ENCODE results near the gene MYO18B.

The MYO18B gene

GRCh38 chr22:26064048-26064447 is 322.1 kb downstream of the MYO18B start:
- Histone ChIP-seq H3K4me3 (ENCODE audit: low read length in 2 of 2) (no peak overlapping the region), H3K36me3 (ENCODE audit: control insufficient read depth in 2 of 2, insufficient read depth in 2 of 2, low read length in 2 of 2) (no peaks in the 10 kb centered on the region), H3K4me1 (ENCODE audit: control insufficient read depth, insufficient read depth, low read length) (no peaks in the 10 kb centered on the region), H3K9ac (ENCODE audit: low read length in 2 of 2) (no peak overlapping the region), H3K9me3 (ENCODE audit: control insufficient read depth in 2 of 2, low read length in 2 of 2) (no peaks in the 10 kb centered on the region), H3K27ac (ENCODE audit: low read length) (no peak overlapping the region), H3K27me3 (ENCODE audit: control insufficient read depth in 1 of 2, insufficient read depth in 2 of 2, low read length in 2 of 2) (peaks cover 13 to 23% of the 10 kb centered on the region in 2 donors)

GRCh38 chr22:26065847-26066246 is 323.9 kb downstream of the MYO18B start:
- Histone ChIP-seq H3K27me3 (ENCODE audit: control insufficient read depth in 1 of 2, insufficient read depth in 2 of 2, low read length in 2 of 2) (peaks cover 14 to 27% of the 10 kb centered on the region in 2 donors), H3K4me3 (ENCODE audit: low read length in 2 of 2) (no peak overlapping the region), H3K9me3 (ENCODE audit: control insufficient read depth in 2 of 2, low read length in 2 of 2) (peaks cover 0 to 6% of the 10 kb centered on the region in 2 donors), H3K36me3 (ENCODE audit: control insufficient read depth in 2 of 2, insufficient read depth in 2 of 2, low read length in 2 of 2) (no peaks in the 10 kb centered on the region), H3K27ac (ENCODE audit: low read length) (no peak overlapping the region), H3K4me1 (ENCODE audit: control insufficient read depth, insufficient read depth, low read length) (no peaks in the 10 kb centered on the region), H3K9ac (ENCODE audit: low read length in 2 of 2) (no peak overlapping the region)

GRCh38 chr22:26066534-26066933 is 324.5 kb downstream of the MYO18B start:
- Histone ChIP-seq H3K27ac (ENCODE audit: low read length) (no peak overlapping the region), H3K4me1 (ENCODE audit: control insufficient read depth, insufficient read depth, low read length) (no peaks in the 10 kb centered on the region), H3K9me3 (ENCODE audit: control insufficient read depth in 2 of 2, low read length in 2 of 2) (peaks cover 0 to 6% of the 10 kb centered on the region in 2 donors), H3K36me3 (ENCODE audit: control insufficient read depth in 2 of 2, insufficient read depth in 2 of 2, low read length in 2 of 2) (no peaks in the 10 kb centered on the region), H3K27me3 (ENCODE audit: control insufficient read depth in 1 of 2, insufficient read depth in 2 of 2, low read length in 2 of 2) (peaks cover 14 to 25% of the 10 kb centered on the region in 2 donors), H3K9ac (ENCODE audit: low read length in 2 of 2) (no peak overlapping the region), H3K4me3 (ENCODE audit: low read length in 2 of 2) (no peak overlapping the region)

DNA sequence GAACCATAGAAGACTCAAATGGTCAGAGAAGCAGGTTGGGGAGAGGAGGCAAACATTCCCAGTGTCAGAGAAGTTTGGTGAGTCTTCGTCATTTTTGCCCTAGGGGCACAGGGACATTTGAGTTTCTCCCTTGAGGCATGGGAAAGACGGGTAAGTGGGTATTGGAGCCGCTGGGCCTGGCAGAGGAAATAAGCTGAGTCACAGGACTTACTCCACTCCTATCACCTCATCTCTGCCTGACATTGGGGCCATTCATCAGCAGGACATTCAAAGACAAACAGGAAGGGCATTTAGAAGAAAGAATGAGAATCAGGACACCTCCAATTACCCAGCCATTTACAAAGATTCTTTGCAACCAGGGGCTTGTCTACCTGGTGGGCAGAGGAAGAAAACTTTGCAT is 326.6 kb downstream of the MYO18B start:
- H3K9me3 ChIP-seq (ENCODE audit: control insufficient read depth in 2 of 2, low read length in 2 of 2) = peaks cover 0 to 8% of the 10 kb centered on the region in 2 donors
- H3K4me1 ChIP-seq (ENCODE audit: control insufficient read depth, insufficient read depth, low read length) = no peaks in the 10 kb centered on the region
- no peak overlapping the region for H3K9ac ChIP-seq (ENCODE audit: low read length in 2 of 2)
- H3K4me3 ChIP-seq (ENCODE audit: low read length in 2 of 2) = no peak overlapping the region
- peaks cover 11 to 21% of the 10 kb centered on the region in 2 donors for H3K27me3 ChIP-seq (ENCODE audit: control insufficient read depth in 1 of 2, insufficient read depth in 2 of 2, low read length in 2 of 2)
- no peaks in the 10 kb centered on the region for H3K36me3 ChIP-seq (ENCODE audit: control insufficient read depth in 2 of 2, insufficient read depth in 2 of 2, low read length in 2 of 2)
- no peak overlapping the region for H3K27ac ChIP-seq (ENCODE audit: low read length)

DNA sequence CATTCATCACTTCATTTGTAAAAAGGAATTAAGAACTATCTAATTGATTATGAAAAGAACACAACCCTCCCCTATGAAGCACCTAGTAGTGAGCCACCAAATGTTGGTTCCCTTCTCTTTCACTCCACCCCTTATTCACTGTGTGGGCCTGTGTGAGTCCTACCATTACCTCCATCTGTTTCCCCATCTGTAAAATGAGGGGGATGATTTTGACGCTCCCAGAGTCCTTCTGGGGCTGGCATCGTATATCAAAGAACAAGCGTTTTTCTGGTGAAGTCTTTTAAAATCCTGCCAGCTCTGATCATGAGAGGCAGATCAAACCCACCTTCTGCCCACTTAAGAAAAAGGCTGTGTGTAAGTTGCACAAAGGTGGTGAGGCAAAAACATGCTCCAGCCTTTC is 330.6 kb downstream of the MYO18B start:
- Histone ChIP-seq H3K27ac (ENCODE audit: low read length) (no peak overlapping the region), H3K4me1 (ENCODE audit: control insufficient read depth, insufficient read depth, low read length) (no peaks in the 10 kb centered on the region), H3K27me3 (ENCODE audit: control insufficient read depth in 1 of 2, insufficient read depth in 2 of 2, low read length in 2 of 2) (peaks cover 3 to 15% of the 10 kb centered on the region in 2 donors), H3K36me3 (ENCODE audit: control insufficient read depth in 2 of 2, insufficient read depth in 2 of 2, low read length in 2 of 2) (no peaks in the 10 kb centered on the region), H3K4me3 (ENCODE audit: low read length in 2 of 2) (no peak overlapping the region), H3K9ac (ENCODE audit: low read length in 2 of 2) (no peak overlapping the region), H3K9me3 (ENCODE audit: control insufficient read depth in 2 of 2, low read length in 2 of 2) (peaks cover 0 to 8% of the 10 kb centered on the region in 2 donors)

DNA sequence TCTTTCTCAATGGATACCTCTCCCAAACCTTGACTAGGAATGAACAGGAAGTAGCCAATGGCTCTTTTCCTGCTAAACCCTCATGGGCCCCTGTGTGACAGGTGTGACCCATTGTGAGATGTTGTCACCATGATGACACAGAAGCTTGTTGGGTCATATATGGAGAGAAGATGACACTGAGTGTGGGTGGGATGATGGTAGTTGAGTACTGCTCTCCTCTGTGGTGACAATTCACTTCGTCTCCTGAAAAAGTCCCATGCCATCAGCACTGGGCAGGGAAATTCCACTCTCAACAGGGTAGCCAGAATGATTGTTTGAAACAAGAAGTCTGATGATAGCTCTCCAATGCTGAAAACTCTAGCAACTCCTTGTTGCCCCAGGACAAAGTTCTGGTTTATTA is 333.3 kb downstream of the MYO18B start:
- H3K4me3 ChIP-seq (ENCODE audit: low read length in 2 of 2) = no peak overlapping the region
- no peak overlapping the region for H3K9ac ChIP-seq (ENCODE audit: low read length in 2 of 2)
- H3K27ac ChIP-seq (ENCODE audit: low read length) = no peak overlapping the region
- H3K27me3 ChIP-seq (ENCODE audit: control insufficient read depth in 1 of 2, insufficient read depth in 2 of 2, low read length in 2 of 2) = peaks cover 0 to 8% of the 10 kb centered on the region in 2 donors
- H3K4me1 ChIP-seq (ENCODE audit: control insufficient read depth, insufficient read depth, low read length) = no peaks in the 10 kb centered on the region
- peaks cover 0 to 6% of the 10 kb centered on the region in 2 donors for H3K9me3 ChIP-seq (ENCODE audit: control insufficient read depth in 2 of 2, low read length in 2 of 2)
- H3K36me3 ChIP-seq (ENCODE audit: control insufficient read depth in 2 of 2, insufficient read depth in 2 of 2, low read length in 2 of 2) = no peaks in the 10 kb centered on the region

DNA sequence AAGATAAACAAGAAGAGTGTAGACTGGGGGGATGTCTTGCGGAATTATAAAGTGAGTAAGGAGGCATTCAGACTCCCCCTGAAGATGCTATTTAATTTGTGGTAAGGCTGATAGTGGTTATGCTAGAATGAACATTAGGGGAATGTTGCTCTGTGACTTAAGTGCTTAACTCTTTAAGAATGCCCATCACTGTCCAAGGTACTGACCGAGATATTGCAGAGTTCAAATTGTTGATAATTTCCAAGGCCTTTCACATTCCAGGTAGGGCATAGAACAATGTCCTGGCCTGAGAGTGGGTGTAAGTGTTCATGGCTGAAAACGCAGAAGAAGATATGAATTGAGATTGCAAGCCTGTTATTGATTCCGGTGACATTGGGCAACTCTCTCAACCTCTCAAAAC is 337.0 kb downstream of the MYO18B start:
- H3K4me1 ChIP-seq (ENCODE audit: control insufficient read depth, insufficient read depth, low read length) = no peaks in the 10 kb centered on the region
- no peaks in the 10 kb centered on the region for H3K9me3 ChIP-seq (ENCODE audit: control insufficient read depth in 2 of 2, low read length in 2 of 2)
- peaks cover 0 to 8% of the 10 kb centered on the region in 2 donors for H3K27me3 ChIP-seq (ENCODE audit: control insufficient read depth in 1 of 2, insufficient read depth in 2 of 2, low read length in 2 of 2)
- H3K4me3 ChIP-seq (ENCODE audit: low read length in 2 of 2) = no peak overlapping the region
- no peak overlapping the region for H3K27ac ChIP-seq (ENCODE audit: low read length)
- no peak overlapping the region for H3K9ac ChIP-seq (ENCODE audit: low read length in 2 of 2)
- no peaks in the 10 kb centered on the region for H3K36me3 ChIP-seq (ENCODE audit: control insufficient read depth in 2 of 2, insufficient read depth in 2 of 2, low read length in 2 of 2)

All from stomach smooth muscle (tissue), 2 donors.